GM12878 (cell line): ENCODE measurements around the gene TNFAIP2. TPM values are rescaled to one million over a fixed set of nuclear protein-coding genes. Genes with fewer than 3 reads are reported as not detected.
A peak's percentile ranks its signal among the peaks of the same experiment; 100 is the strongest.

ENCODE experiments used
- BRCA1 ChIP-seq: IDR thresholded peaks from 2 replicates; pipeline ENCODE4 v1.6.1; 2011; ENCODE audit warnings: low read depth, low read length, improper control_type of control experiment
- CHD1 ChIP-seq: IDR thresholded peaks from 2 replicates; pipeline ENCODE4 v1.6.1; 2012; ENCODE audit warnings: low read depth, low read length, improper control_type of control experiment
- CREM ChIP-seq: IDR thresholded peaks from 2 replicates; pipeline ENCODE4 v1.6.1; 2014; ENCODE audit warnings: antibody characterized with exemption, low read depth
- E2F8 ChIP-seq: fragments of 450-650 bp; IDR thresholded peaks from 2 replicates; pipeline ENCODE4 v1.6.1; 2018; ENCODE audit warnings: mild to moderate bottlenecking, low read depth, moderate library complexity; ENCODE audit not compliant: partially characterized antibody
- ELK1 ChIP-seq: IDR thresholded peaks from 2 replicates; pipeline ENCODE4 v1.6.1; 2012; ENCODE audit warnings: low read depth, low read length, improper control_type of control experiment
- FOXK2 ChIP-seq: fragments of 450-650 bp; IDR thresholded peaks from 2 replicates; pipeline ENCODE4 v1.6.1; 2017; ENCODE audit warnings: mild to moderate bottlenecking, moderate library complexity
- IKZF1 ChIP-seq: fragments of 450-650 bp; conservative IDR thresholded peaks from 2 replicates; pipeline ENCODE4 v1.6.1; 2017; ENCODE audit warnings: antibody characterized with exemption, mild to moderate bottlenecking
- MAX ChIP-seq: IDR thresholded peaks from 2 replicates; pipeline ENCODE4 v1.6.1; 2012; ENCODE audit warnings: low read depth, low read length, improper control_type of control experiment
- NKRF ChIP-seq: fragments of 450-650 bp; conservative IDR thresholded peaks from 2 replicates; pipeline ENCODE4 v1.6.1; 2017; ENCODE audit warnings: mild to moderate bottlenecking, moderate library complexity
- PML ChIP-seq: IDR thresholded peaks from 2 replicates; pipeline ENCODE4 v1.6.1; 2012; ENCODE audit warnings: low read length, inconsistent platforms
- POLR2AphosphoS5 ChIP-seq: IDR thresholded peaks from 2 replicates; pipeline ENCODE4 v1.6.1; 2011; ENCODE audit warnings: mild to moderate bottlenecking, low read length, inconsistent platforms
- POU2F2 ChIP-seq: IDR thresholded peaks from 3 replicates; pipeline ENCODE4 v1.6.1; 2011; ENCODE audit warnings: low read depth, mild to moderate bottlenecking, low read length, borderline replicate concordance
- RELA ChIP-seq: fragments of 450-650 bp; IDR thresholded peaks from 2 replicates; pipeline ENCODE4 v1.8.0; 2014; ENCODE audit warnings: borderline replicate concordance; ENCODE audit not compliant: partially characterized antibody
- REST ChIP-seq: IDR thresholded peaks from 2 replicates; pipeline ENCODE4 v1.6.1; 2012; ENCODE audit warnings: mild to moderate bottlenecking, low read depth, low read length
- RUNX3 ChIP-seq: IDR thresholded peaks from 2 replicates; pipeline ENCODE4 v1.6.1; 2012; ENCODE audit warnings: low read length, inconsistent platforms
- SIN3A ChIP-seq: IDR thresholded peaks from 2 replicates; pipeline ENCODE4 v1.6.1; 2012; ENCODE audit warnings: low read depth, low read length, improper control_type of control experiment
- SMAD1 ChIP-seq: fragments of 450-650 bp; IDR thresholded peaks from 2 replicates; pipeline ENCODE4 v1.6.1; 2018; ENCODE audit warnings: mild to moderate bottlenecking, low read depth; ENCODE audit not compliant: partially characterized antibody
- SPI1 ChIP-seq: IDR thresholded peaks from 2 replicates; pipeline ENCODE4 v1.6.1; 2011; ENCODE audit warnings: low read depth, mild to moderate bottlenecking, low read length, moderate library complexity, borderline replicate concordance; ENCODE audit not compliant: insufficient read depth
- TCF12 ChIP-seq: IDR thresholded peaks from 2 replicates; pipeline ENCODE4 v1.6.1; 2011; ENCODE audit warnings: low read depth, mild to moderate bottlenecking, low read length
- ZBED1 ChIP-seq: IDR thresholded peaks from 2 replicates; pipeline ENCODE4 v1.6.1; 2016; ENCODE audit warnings: borderline replicate concordance
- ZNF274 ChIP-seq: IDR thresholded peaks from one replicate; pipeline ENCODE4 v1.8.0; 2011; ENCODE audit not compliant: insufficient read length, insufficient read depth
- polyA plus RNA-seq, 11 experiments: library from polyadenylated mRNA; depleted of rRNA in 4 of 11; unstranded in 6 of 11; stranded (reverse) in 5 of 11; fragments of >200 nt; fragmentation: Nextera tagmentation in 4 of 11; fragmentation: Illumina TruSeq in 1 of 11; extraction: Ambion mirVana in 4 of 11; extraction: Trizol in 1 of 11; gene quantifications; 1 replicate in 1 of 11; 2 replicates in 10 of 11; pipeline versions ENCODE4 v1.2.1 to v1.2.3, GENCODE V29; 2011 to 2016; ENCODE audit warnings: inconsistent platforms in 2 of 11, missing spikeins in 2 of 11, low read depth in 1 of 11
- total RNA-seq, 4 experiments: library from RNA; depleted of rRNA in 3 of 4; stranded (reverse); fragments of >200 nt in 3 of 4; fragmentation: Illumina TruSeq in 1 of 4; extraction: Trizol in 1 of 4; gene quantifications; 2 replicates each; pipeline versions ENCODE4 v1.2.1 to v1.2.3, GENCODE V29; 2013 to 2021

The TNFAIP2 gene
- total and polyA plus RNA-seq, 10 of the 15 experiments (the other 5 are each of a cell fraction or from before 2014, with no cell fraction given) = 7.1 to 150 (median 74.5) TPM

- TF ChIP-seq E2F8 (no peak), FOXK2 (peak; percentile 81), BRCA1 (no peak), ELK1 (no peak), ZBED1 (0 out of 2 replicates have a peak, but pooled peaks have one; percentile 14), POLR2AphosphoS5 (peak; percentile 75), ZNF274 (no peak), SPI1 (peak; percentile 43; the same call in 1 of the 2 replicates), PML (0 out of 2 replicates have a peak, but pooled peaks have one; percentile 43), SMAD1 (peak; percentile 100), CHD1 (no peak), MAX (no peak), NKRF (peak; percentile 73), IKZF1 (peak; percentile 84), POU2F2 (peak; percentile 72; the same call in 2 of the 3 replicates), REST (no peak), CREM (peak; percentile 34; the same call in 1 of the 2 replicates), TCF12 (0 out of 2 replicates have a peak, but pooled peaks have one; percentile 25), RUNX3 (peak; percentile 86), SIN3A (no peak), RELA (peak; percentile 92)
These were observed 17.3 kb downstream of the TNFAIP2 start (continued) for GRCh38 chr14:103140316-103141109.
